Glutamatergic neuron (in vitro differentiated cells): ENCODE data around the gene RBMS1. TPM values are rescaled to one million over a fixed set of nuclear protein-coding genes. Genes with fewer than 3 reads are reported as not detected.
A peak's percentile ranks its signal among the peaks of the same experiment; 100 is the strongest.

Experiments
- DNase-seq: peaks from one replicate; pipeline ENCODE4 v3.0.0; 2022
- H3K27ac Mint-ChIP-seq: one replicate; pipeline ENCODE4 v1.8.0; 2020; ENCODE audit warnings: mild to moderate bottlenecking, mixed read lengths, inconsistent platforms; ENCODE audit not compliant: unreplicated experiment
- H3K27me3 Mint-ChIP-seq: one replicate; pipeline ENCODE4 v1.8.0; 2020; ENCODE audit warnings: mild to moderate bottlenecking, moderate library complexity, mixed read lengths, inconsistent platforms; ENCODE audit not compliant: unreplicated experiment
- H3K36me3 Mint-ChIP-seq: one replicate; pipeline ENCODE4 v1.8.0; 2020; ENCODE audit warnings: mild to moderate bottlenecking, mixed read lengths, inconsistent platforms; ENCODE audit not compliant: unreplicated experiment
- H3K4me1 Mint-ChIP-seq: one replicate; pipeline ENCODE4 v1.8.0; 2020; ENCODE audit warnings: mild to moderate bottlenecking, low read depth, mixed read lengths, inconsistent platforms; ENCODE audit not compliant: unreplicated experiment
- H3K4me3 Mint-ChIP-seq: one replicate; pipeline ENCODE4 v1.8.0; 2020; ENCODE audit warnings: mild to moderate bottlenecking, mixed read lengths, inconsistent platforms; ENCODE audit not compliant: unreplicated experiment
- H3K9me3 Mint-ChIP-seq: one replicate; pipeline ENCODE4 v1.8.0; 2020; ENCODE audit warnings: mild to moderate bottlenecking, moderate library complexity, mixed read lengths, inconsistent platforms; ENCODE audit not compliant: unreplicated experiment
- total RNA-seq: library from RNA; stranded (reverse); fragmentation: NEBNext Ultra II Directional; extraction: Animal tissue kit (Norgen Biotek cat#: 25700); gene quantifications from one replicate; pipeline ENCODE4 v1.2.1, GENCODE V29; 2021; ENCODE audit not compliant: unreplicated experiment
- TF ChIP-seq, protein P1 (sequence below): fragments of 200-600 bp; sonication (generic); IDR thresholded peaks from one replicate; pipeline ENCODE4 v1.5.0; 2021; ENCODE audit not compliant: partially characterized antibody, unreplicated experiment

Gene RBMS1
- total RNA-seq, 1 donor from 2014 or later: 142 TPM

DNA sequence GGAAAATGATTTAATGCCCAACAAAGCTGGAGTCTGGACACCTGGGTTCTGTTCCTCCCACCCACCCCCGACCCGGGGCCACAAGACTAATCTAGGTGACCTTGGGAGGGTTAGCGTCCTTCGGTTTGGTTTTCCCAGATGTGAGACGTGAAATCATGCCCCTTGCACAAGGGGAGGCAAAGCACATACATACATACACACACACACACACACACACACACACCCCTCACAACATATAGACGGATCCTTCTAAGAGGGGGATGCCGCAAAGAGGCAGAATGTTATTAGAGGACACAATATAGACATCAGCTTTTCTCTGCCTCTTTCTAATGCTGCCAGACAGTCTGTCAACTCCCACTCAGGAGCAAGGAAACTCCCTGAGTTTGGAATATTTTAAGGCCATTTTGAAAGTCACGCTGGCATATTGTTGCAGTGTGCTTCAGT is 616 bp upstream of the RBMS1 start:
- TF ChIP-seq, protein P1, sequence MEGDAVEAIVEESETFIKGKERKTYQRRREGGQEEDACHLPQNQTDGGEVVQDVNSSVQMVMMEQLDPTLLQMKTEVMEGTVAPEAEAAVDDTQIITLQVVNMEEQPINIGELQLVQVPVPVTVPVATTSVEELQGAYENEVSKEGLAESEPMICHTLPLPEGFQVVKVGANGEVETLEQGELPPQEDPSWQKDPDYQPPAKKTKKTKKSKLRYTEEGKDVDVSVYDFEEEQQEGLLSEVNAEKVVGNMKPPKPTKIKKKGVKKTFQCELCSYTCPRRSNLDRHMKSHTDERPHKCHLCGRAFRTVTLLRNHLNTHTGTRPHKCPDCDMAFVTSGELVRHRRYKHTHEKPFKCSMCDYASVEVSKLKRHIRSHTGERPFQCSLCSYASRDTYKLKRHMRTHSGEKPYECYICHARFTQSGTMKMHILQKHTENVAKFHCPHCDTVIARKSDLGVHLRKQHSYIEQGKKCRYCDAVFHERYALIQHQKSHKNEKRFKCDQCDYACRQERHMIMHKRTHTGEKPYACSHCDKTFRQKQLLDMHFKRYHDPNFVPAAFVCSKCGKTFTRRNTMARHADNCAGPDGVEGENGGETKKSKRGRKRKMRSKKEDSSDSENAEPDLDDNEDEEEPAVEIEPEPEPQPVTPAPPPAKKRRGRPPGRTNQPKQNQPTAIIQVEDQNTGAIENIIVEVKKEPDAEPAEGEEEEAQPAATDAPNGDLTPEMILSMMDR: no peak
- Mint-ChIP-seq H3K4me1 (peaks cover 14% of the 10 kb centered on the region), H3K27ac (peak overlapping the region; percentile 18), H3K27me3 (peaks cover 1% of the 10 kb centered on the region), H3K36me3 (peaks cover 4% of the 10 kb centered on the region), H3K9me3 (peaks cover 7% of the 10 kb centered on the region), H3K4me3 (peak overlapping the region; percentile 59)
- DNase-seq: no peak

DNA sequence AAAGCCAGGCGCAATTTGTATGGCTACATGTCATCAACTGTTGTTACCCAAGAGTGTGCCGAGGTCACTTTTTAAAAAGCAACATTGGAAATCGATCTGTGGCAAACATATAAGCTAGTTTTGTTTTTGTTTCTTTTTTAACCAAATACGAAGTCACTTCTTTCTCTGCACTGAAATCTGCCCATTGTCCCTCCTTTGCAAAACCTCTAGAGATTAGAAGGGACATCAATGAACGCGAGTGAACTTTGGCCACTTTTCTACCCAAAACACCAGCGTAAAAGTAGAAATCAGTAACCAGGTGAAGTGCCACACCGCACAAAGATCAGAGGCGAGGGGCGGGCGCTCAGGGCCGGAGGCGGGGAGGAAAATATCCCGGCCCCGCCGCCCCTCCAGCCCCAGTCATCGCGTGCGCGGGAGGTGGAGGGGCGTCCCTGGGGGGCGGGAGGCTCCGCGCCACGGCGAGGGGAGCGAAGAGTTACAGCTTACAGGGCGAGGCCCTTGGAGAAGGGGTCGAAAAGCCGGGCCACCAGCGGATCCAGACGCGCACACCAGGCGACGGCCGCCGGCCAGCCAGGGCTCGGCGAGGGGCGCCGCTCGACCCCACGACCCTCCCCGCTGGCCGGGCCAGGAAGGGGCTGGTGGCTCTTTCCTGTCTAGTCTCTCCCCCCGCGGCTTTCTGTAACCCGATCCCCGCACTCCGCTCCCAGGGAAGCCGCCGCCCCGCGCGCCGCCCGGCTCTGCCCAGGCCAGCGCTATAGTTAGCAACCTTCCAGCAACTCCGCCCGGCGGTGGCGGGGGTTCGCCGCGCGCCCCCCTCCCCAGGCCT is 993 bp downstream of the RBMS1 start:
- peaks cover 4% of the 10 kb centered on the region for H3K36me3 Mint-ChIP-seq
- peaks cover 7% of the 10 kb centered on the region for H3K9me3 Mint-ChIP-seq
- peaks cover 22% of the 10 kb centered on the region for H3K4me1 Mint-ChIP-seq
- TF ChIP-seq, protein P1: no peak
- peak overlapping the region; percentile 88 for H3K4me3 Mint-ChIP-seq
- H3K27ac Mint-ChIP-seq: peak overlapping the region; percentile 92
- peaks cover 1% of the 10 kb centered on the region for H3K27me3 Mint-ChIP-seq
- peak; percentile 85 for DNase-seq

DNA sequence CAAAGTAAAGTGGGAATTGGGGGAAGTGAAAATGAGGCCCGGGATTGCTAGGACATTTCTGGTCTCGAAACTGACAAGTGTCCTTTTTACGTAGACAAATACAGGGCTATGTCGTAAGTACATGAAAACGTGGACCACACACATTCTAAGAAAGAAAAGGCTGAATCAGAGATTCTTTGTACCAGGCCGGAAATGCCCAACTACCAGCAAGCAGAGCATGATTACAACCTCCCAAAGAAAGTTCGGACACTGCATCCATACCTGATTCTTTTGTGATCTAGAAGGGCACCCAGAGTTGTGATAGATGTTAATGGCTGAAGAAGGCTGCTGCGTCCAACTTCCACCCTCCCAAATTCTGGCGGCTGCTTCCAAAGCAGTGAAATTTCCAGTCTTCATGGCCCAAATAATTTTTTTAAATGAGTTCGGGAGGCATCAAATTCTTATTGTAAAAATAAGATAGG is 1.7 kb downstream of the RBMS1 start:
- peaks cover 1% of the 10 kb centered on the region for H3K27me3 Mint-ChIP-seq
- H3K36me3 Mint-ChIP-seq: peaks cover 4% of the 10 kb centered on the region
- H3K4me3 Mint-ChIP-seq: peak overlapping the region; percentile 88
- H3K4me1 Mint-ChIP-seq: peaks cover 26% of the 10 kb centered on the region
- DNase-seq: no peak
- H3K9me3 Mint-ChIP-seq: peaks cover 7% of the 10 kb centered on the region
- TF ChIP-seq, protein P1: no peak
- H3K27ac Mint-ChIP-seq: peak overlapping the region; percentile 92

DNA sequence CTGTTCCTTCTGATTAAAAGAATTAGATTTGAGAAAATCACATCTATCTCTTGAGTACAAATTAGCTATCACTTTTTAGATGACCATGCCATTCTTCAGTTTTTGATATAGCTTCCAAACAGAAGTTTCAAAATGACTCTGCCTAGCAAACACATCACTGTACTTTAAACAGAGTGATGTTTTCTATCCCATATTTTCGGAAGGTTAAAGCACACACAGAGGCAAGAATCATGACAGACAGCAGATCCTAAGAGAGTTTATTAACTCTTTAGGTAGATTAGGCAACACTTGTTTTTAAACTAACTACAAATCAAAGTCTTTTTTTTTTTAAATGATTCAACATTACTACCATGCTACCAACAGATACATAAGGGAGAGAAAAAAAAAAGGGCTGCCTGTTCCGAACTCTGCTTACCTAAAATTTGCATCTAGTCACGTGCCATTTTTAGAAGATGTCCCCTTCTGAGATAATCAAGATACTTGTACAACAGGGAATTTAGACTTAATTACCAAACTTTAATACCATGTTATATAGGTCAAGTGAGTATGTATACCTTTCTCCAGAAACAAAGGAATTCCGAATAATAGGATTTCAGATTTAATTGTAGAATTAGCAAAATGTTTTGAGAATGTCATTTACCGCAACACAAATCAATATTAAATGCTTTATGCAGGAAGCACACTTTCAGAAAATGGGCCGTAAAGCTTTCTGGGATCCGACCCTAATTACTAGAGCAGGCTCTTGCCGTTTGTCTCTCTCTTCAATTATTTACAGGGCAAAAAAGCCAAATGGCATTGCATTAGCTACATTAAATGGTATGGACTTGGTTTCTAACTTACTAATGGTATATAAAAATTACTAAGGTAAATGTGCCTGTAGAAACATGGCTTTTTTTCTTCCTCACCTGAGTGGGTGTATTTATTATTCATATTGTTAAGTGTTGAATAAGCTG is 2.6 kb downstream of the RBMS1 start:
- H3K27ac Mint-ChIP-seq: peak overlapping the region; percentile 53
- peaks cover 27% of the 10 kb centered on the region for H3K4me1 Mint-ChIP-seq
- peaks cover 4% of the 10 kb centered on the region for H3K36me3 Mint-ChIP-seq
- H3K4me3 Mint-ChIP-seq: peak overlapping the region; percentile 88
- peaks cover 1% of the 10 kb centered on the region for H3K27me3 Mint-ChIP-seq
- H3K9me3 Mint-ChIP-seq: peaks cover 7% of the 10 kb centered on the region
- TF ChIP-seq, protein P1: no peak
- DNase-seq: no peak
